ENCODE data around the gene TBC1D26.
"Not testable (repeated sequence)": the region's sequence is repeated elsewhere in the genome, so short reads cannot be mapped to it uniquely, and the experiment has no call there.

DNA sequence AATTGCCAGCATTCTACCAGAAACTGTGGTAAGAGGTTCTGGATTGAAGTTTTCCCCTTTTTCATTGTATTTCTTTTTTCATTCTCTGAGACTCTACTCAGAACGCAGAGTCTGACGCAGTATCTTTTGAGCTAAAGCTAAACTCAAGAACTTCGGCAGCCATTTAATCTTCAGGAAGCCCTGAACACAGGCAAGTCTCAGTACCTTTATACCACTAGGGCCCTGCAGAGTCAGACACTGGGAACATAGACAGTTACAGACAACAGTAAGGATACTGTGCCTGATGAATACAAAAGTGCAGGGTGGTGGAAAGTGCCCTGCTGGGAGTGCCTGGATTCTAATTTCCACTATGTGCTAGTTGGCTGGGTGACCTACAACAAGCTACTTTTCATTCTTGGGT lies 48.9 kb upstream of the TBC1D26 start:
- TF ChIP-seq, protein P1, sequence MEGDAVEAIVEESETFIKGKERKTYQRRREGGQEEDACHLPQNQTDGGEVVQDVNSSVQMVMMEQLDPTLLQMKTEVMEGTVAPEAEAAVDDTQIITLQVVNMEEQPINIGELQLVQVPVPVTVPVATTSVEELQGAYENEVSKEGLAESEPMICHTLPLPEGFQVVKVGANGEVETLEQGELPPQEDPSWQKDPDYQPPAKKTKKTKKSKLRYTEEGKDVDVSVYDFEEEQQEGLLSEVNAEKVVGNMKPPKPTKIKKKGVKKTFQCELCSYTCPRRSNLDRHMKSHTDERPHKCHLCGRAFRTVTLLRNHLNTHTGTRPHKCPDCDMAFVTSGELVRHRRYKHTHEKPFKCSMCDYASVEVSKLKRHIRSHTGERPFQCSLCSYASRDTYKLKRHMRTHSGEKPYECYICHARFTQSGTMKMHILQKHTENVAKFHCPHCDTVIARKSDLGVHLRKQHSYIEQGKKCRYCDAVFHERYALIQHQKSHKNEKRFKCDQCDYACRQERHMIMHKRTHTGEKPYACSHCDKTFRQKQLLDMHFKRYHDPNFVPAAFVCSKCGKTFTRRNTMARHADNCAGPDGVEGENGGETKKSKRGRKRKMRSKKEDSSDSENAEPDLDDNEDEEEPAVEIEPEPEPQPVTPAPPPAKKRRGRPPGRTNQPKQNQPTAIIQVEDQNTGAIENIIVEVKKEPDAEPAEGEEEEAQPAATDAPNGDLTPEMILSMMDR (conservative IDR thresholded peaks at IDR 0.05 in 1 of 2, IDR thresholded peaks at IDR 0.05 in 1 of 2; ENCODE audit: low read depth in 1 of 2, low read length in 2 of 2): not testable (repeated sequence)
- not testable (repeated sequence) for TF ChIP-seq EZH2 (IDR thresholded peaks at IDR 0.05; ENCODE audit: low read length, missing control alignments)

Data from fibroblast of lung (primary cell).